Astrocyte (in vitro differentiated cells and primary cell): ENCODE measurements around the gene HEATR9.

Experiments used
- EZH2 ChIP-seq: IDR thresholded peaks from 2 replicates; pipeline ENCODE4 v1.6.1; 2012; ENCODE audit warnings: mild to moderate bottlenecking, low read length, inconsistent platforms; ENCODE audit not compliant: insufficient read depth
- TF ChIP-seq, protein P1 (sequence below): IDR thresholded peaks from 2 replicates; pipeline ENCODE4 v1.5.1; 2011; ENCODE audit warnings: low read depth, mild to moderate bottlenecking, inconsistent platforms, low read length, moderate library complexity; ENCODE audit not compliant: insufficient read depth

DNA sequence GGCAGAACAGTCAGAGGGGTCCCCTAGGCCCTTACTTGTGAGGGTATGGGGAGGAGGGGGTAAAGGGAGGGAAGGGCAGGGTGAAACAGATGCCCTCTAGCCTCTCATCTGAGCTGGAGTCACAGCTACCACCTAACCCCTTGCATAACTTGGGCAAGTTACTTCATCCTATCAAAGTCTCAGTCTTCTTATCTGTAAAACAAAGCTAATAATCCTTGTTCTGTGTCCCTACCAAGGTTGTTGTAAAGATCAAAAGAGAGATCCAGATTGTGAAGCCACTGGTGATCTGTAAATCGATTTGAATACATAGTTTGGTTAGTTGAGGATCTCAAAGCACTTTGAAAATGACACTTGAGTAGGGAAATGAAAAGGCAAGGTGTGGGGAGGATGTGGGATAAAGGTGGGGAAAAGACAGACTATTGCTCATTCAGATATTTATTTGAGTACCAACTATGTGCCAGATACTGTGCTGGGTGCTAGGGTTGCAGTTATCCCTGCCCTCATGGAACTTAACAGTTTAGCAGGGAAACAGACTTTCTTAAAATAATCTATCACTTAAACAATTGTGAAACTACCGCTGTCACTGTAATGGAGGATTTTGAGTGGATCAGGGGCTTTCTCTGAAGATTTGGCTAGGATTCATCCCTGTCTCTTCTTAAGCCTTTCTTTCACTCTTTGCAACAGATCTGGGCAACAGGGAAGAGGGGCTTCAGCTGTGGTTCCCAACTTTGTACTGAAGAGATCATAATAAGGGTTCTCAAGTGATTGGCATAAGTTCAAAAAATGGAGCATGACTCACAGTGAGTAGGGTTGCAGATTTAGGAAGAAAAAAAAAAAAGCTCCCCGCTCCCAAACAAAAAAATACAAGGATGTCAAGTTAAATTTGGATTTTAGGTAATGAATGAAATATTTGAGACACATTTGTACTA, 3.0 kb downstream of the HEATR9 start:
- TF ChIP-seq, protein P1, sequence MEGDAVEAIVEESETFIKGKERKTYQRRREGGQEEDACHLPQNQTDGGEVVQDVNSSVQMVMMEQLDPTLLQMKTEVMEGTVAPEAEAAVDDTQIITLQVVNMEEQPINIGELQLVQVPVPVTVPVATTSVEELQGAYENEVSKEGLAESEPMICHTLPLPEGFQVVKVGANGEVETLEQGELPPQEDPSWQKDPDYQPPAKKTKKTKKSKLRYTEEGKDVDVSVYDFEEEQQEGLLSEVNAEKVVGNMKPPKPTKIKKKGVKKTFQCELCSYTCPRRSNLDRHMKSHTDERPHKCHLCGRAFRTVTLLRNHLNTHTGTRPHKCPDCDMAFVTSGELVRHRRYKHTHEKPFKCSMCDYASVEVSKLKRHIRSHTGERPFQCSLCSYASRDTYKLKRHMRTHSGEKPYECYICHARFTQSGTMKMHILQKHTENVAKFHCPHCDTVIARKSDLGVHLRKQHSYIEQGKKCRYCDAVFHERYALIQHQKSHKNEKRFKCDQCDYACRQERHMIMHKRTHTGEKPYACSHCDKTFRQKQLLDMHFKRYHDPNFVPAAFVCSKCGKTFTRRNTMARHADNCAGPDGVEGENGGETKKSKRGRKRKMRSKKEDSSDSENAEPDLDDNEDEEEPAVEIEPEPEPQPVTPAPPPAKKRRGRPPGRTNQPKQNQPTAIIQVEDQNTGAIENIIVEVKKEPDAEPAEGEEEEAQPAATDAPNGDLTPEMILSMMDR = no peak
- no peak for TF ChIP-seq EZH2
